B cell (primary cell): ENCODE results near the gene CST7. TPM values are rescaled to one million over a fixed set of nuclear protein-coding genes. Genes with fewer than 3 reads are reported as not detected.
"Not testable (repeated sequence)": the region's sequence is repeated elsewhere in the genome, so short reads cannot be mapped to it uniquely, and the experiment has no call there.

Experiments
- ATAC-seq: fragments of 200-7000 bp; cut with Tn5 transposase; one replicate; pipeline ENCODE4 v1.10.0; 2021; ENCODE audit warnings: low read depth, mild to moderate bottlenecking, moderate number of reproducible peaks, moderate library complexity
- CTCF ChIA-PET: fragments of 350-600 bp; sonication (Branson Sonifier 250); formaldehyde crosslinking; loops from one replicate; lab custom pipeline; 2021; ENCODE audit warnings: antibody characterized with exemption, inconsistent platforms; lab: Charles Lee
- POLR2A ChIA-PET: fragments of 350-600 bp; sonication (Branson Sonifier 250); formaldehyde crosslinking; loops from one replicate; lab custom pipeline; 2021; ENCODE audit warnings: antibody characterized with exemption; lab: Charles Lee
- DNase-seq: peaks from one replicate; pipeline ENCODE4 v3.0.0; 2013
- H2AFZ ChIP-seq: 2 replicates; pipeline ENCODE4 v1.6.1; 2012; ENCODE audit warnings: mild to moderate bottlenecking, low read depth, low read length; ENCODE audit not compliant: insufficient read depth, poor library complexity, severe bottlenecking
- H3K27ac ChIP-seq, 2 donors: 1 replicate in 1 of 2; 2 replicates in 1 of 2; pipeline ENCODE4 v1.5.1; 2012 to 2013; ENCODE audit warnings: low read length in 2 of 2, mild to moderate bottlenecking in 2 of 2, moderate library complexity in 1 of 2
- H3K27me3 ChIP-seq, 4 experiments: fragments of 200-600 bp in 1 of 4; sonication (generic) in 1 of 4; replicated peaks in 1 of 4; 1 replicate in 2 of 4; 2 replicates in 2 of 4; pipeline versions ENCODE4 v1.6.1 to v1.7.0; 2013 to 2016; ENCODE audit warnings: low read length in 3 of 4, mild to moderate bottlenecking in 2 of 4, mixed read lengths in 1 of 4, moderate library complexity in 1 of 4; ENCODE audit not compliant: insufficient read depth in 4 of 4, control insufficient read depth in 3 of 4; ENCODE audit errors: control extremely low read depth in 1 of 4
- H3K36me3 ChIP-seq, 2 experiments: replicated peaks in 1 of 2; 1 replicate in 1 of 2; 2 replicates in 1 of 2; pipeline versions ENCODE4 v1.6.1 to v1.7.1; 2013; ENCODE audit warnings: low read length in 1 of 2; ENCODE audit not compliant: insufficient read depth in 2 of 2, control insufficient read depth in 1 of 2; ENCODE audit errors: control extremely low read depth in 1 of 2, extremely low read depth in 1 of 2
- H3K4me1 ChIP-seq, 2 donors: fragments of 200-600 bp in 1 of 2; sonication (generic) in 1 of 2; 1 replicate in 1 of 2; 2 replicates in 1 of 2; pipeline versions ENCODE4 v1.5.1 to v1.6.1; 2013 to 2017; ENCODE audit warnings: low read length in 2 of 2; ENCODE audit not compliant: control insufficient read depth in 2 of 2, insufficient read depth in 2 of 2
- H3K4me2 ChIP-seq: replicated peaks from 2 replicates; pipeline ENCODE3; 2012; ENCODE audit warnings: mild to moderate bottlenecking, low read depth, low read length; ENCODE audit not compliant: poor library complexity, severe bottlenecking
- H3K4me3 ChIP-seq, 5 experiments: fragments of 200-600 bp in 1 of 5; sonication (generic) in 1 of 5; 1 replicate in 3 of 5; 2 replicates in 2 of 5; pipeline versions ENCODE4 v1.5.1 to v1.7.0; 2011 to 2016; ENCODE audit warnings: low read length in 4 of 5, mild to moderate bottlenecking in 4 of 5, low read depth in 2 of 5, control low read depth in 1 of 5, moderate library complexity in 1 of 5; ENCODE audit not compliant: insufficient read depth in 1 of 5; ENCODE audit errors: control extremely low read depth in 1 of 5, extremely low read depth in 1 of 5
- H3K79me2 ChIP-seq: fragments of 200-600 bp; sonication (generic); one replicate; pipeline ENCODE4 v1.6.0; 2016; ENCODE audit warnings: low read length; ENCODE audit not compliant: control insufficient read depth, insufficient read depth
- H3K9ac ChIP-seq: fragments of 200-600 bp; sonication (generic); 2 replicates; pipeline ENCODE4 v1.6.1; 2017; ENCODE audit warnings: mild to moderate bottlenecking, low read length, moderate library complexity
- H3K9me3 ChIP-seq, 3 donors: one replicate each; pipeline versions ENCODE4 v1.6.1 to v1.7.1; 2013; ENCODE audit warnings: low read length in 2 of 3; ENCODE audit not compliant: control insufficient read depth in 2 of 3, insufficient read depth in 1 of 3; ENCODE audit errors: control extremely low read depth in 1 of 3
- H4K20me1 ChIP-seq: 2 replicates; pipeline ENCODE4 v1.6.0; 2012; ENCODE audit warnings: mild to moderate bottlenecking, low read length; ENCODE audit not compliant: insufficient read depth, control insufficient read depth, poor library complexity, severe bottlenecking
- H3K27ac Mint-ChIP-seq: one replicate; pipeline ENCODE4 v1.8.0; 2021; ENCODE audit warnings: mixed read lengths
- H3K27me3 Mint-ChIP-seq: one replicate; pipeline ENCODE4 v1.8.0; 2021; ENCODE audit warnings: mixed read lengths
- H3K4me1 Mint-ChIP-seq: one replicate; pipeline ENCODE4 v1.8.0; 2021; ENCODE audit warnings: mixed read lengths
- H3K4me3 Mint-ChIP-seq: one replicate; pipeline ENCODE4 v1.8.0; 2021; ENCODE audit warnings: mixed read lengths
- H3K9me3 Mint-ChIP-seq: one replicate; pipeline ENCODE4 v1.8.0; 2022; ENCODE audit warnings: mixed read lengths; ENCODE audit not compliant: insufficient read depth
- CTCF ChIP-seq: fragments of 200-600 bp; IDR thresholded peaks from one replicate; pipeline ENCODE4 v1.8.0; 2022; ENCODE audit warnings: antibody characterized with exemption, mild to moderate bottlenecking
- EZH2 ChIP-seq: IDR thresholded peaks from 2 replicates; pipeline ENCODE4 v1.6.1; 2012; ENCODE audit warnings: borderline replicate concordance, low read depth, mild to moderate bottlenecking, moderate library complexity, low read length; ENCODE audit not compliant: insufficient read depth, poor library complexity, severe bottlenecking
- WGBS: methylation state at CpG from one replicate; pipeline ENCODE4 v1.1.5; 2013; ENCODE audit warnings: missing lambda C conversion rate; ENCODE audit not compliant: insufficient coverage; 5-methylcytosine and 5-hydroxymethylcytosine counted together
- intact Hi-C: fragments of 100-400 bp; cut with micrococcal nuclease; formaldehyde crosslinking; loops from one replicate; pipeline ENCODE4 v1.10.0; 2022
- polyA plus RNA-seq: library from polyadenylated mRNA; depleted of rRNA; stranded (reverse); fragments of >200 nt; gene quantifications from 2 replicates; pipeline ENCODE4 v1.2.3, GENCODE V29; 2012
- total RNA-seq, 2 donors: library from RNA; stranded (reverse); fragments of 120-200 nt in 1 of 2; gene quantifications; 1 replicate in 1 of 2; 2 replicates in 1 of 2; pipeline versions ENCODE4 v1.2.3 to v1.2.4, GENCODE V29; 2013 to 2022

CST7 gene
- total and polyA plus RNA-seq, 2 donors (not counting 1 experiment from before 2014, with no cell fraction given), result 0.94 to 3.4 TPM

DNA sequence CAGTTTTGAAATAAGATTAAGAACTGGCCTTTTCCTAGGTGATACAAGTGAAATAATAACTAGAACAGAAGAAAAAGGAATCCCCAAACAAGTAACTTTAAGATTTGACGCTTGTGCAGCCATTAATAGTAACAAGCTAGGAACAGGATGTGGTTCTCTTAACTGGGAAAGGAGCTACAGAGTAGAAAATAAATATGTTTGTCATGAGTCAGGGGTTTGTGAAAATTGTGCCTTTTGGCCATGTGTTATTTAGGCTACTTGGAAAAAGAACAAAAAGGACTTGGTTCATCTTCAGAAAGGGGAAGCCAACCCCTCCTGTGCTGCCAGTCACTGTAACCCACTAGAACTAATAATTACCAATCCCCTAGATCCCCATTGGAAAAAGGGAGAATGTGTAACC lies 17.2 kb upstream of the CST7 start:
- H3K4me2 ChIP-seq, intact Hi-C loops, POLR2A ChIA-PET, H3K27ac Mint-ChIP-seq, H2AFZ ChIP-seq, H3K9ac ChIP-seq, ATAC-seq, H3K27ac ChIP-seq, H3K4me3 ChIP-seq, H3K79me2 ChIP-seq, CTCF ChIA-PET, H3K9me3 Mint-ChIP-seq, H4K20me1 ChIP-seq, H3K4me3 Mint-ChIP-seq, H3K4me1 Mint-ChIP-seq, H3K27me3 ChIP-seq, H3K36me3 ChIP-seq, H3K4me1 ChIP-seq, DNase-seq: not testable (repeated sequence)
- peaks cover 0 to 17% (median 3%) of the 10 kb centered on the region in 3 donors for H3K9me3 ChIP-seq
- H3K27me3 Mint-ChIP-seq, result peaks cover 18% of the 10 kb centered on the region
- no CpG with 5 or more reads among the region's 1 CpG for WGBS

DNA sequence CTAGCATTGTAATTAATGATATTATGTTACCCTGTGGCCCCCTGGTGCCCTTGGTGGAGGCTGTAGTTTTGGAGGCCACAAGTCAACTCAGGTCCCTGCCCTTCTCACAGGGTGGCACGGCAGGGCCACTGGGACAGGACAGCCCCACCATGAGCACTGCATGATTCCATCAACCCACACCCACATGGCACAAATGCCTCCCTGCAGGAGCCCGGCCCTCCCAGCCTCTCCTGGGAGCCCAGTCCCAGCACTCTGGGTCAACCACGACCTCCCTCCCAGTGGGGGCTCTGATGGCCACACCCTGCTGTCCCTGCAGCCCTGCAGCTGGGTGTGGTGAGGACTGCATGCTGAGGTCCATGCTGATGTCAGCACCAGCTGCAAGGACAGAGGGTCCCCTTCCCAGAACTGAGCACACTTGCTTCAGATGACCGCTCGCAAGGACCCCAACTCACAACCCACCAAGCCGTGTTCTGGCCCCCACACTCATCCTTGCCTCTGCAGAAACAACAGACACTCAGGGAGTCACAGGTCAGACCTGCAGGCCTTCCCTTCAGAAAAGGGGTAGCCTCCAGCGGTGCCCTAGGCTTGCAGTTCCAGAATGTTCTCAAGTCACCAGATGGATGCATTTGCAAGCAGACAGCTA lies 15.7 kb upstream of the CST7 start:
- POLR2A ChIA-PET, result no interaction called here
- H3K79me2 ChIP-seq, result no peaks in the 10 kb centered on the region
- H3K4me2 ChIP-seq, result no peak overlapping the region
- H3K4me1 Mint-ChIP-seq, result no peaks in the 10 kb centered on the region
- CTCF ChIA-PET, result no interaction called here
- WGBS, result 87% methylated on average over 6 of the region's 7 CpGs
- H3K4me1 ChIP-seq, result no peaks in the 10 kb centered on the region
- H3K27ac ChIP-seq, result no peak overlapping the region
- H3K27ac Mint-ChIP-seq, result no peak overlapping the region
- DNase-seq (no peak), ATAC-seq (no peak)
- no peak overlapping the region for H2AFZ ChIP-seq
- H3K36me3 ChIP-seq, result no peaks in the 10 kb centered on the region
- no peaks in the 10 kb centered on the region for H4K20me1 ChIP-seq
- peaks cover 18% of the 10 kb centered on the region for H3K27me3 Mint-ChIP-seq
- H3K27me3 ChIP-seq, result peaks cover 0 to 2% (median 0%) of the 10 kb centered on the region in 4 experiments
- no peak overlapping the region for H3K9ac ChIP-seq
- H3K9me3 Mint-ChIP-seq, result no peaks in the 10 kb centered on the region
- H3K4me3 ChIP-seq, result no peak overlapping the region
- no peak overlapping the region for H3K4me3 Mint-ChIP-seq
- TF ChIP-seq CTCF (no peak), EZH2 (no peak)
- H3K9me3 ChIP-seq, result peaks cover 0 to 17% (median 3%) of the 10 kb centered on the region in 3 donors
- intact Hi-C loops, result no loop called here
